ENCODE measurements around the gene HOXC6.

The HOXC6 gene

DNA sequence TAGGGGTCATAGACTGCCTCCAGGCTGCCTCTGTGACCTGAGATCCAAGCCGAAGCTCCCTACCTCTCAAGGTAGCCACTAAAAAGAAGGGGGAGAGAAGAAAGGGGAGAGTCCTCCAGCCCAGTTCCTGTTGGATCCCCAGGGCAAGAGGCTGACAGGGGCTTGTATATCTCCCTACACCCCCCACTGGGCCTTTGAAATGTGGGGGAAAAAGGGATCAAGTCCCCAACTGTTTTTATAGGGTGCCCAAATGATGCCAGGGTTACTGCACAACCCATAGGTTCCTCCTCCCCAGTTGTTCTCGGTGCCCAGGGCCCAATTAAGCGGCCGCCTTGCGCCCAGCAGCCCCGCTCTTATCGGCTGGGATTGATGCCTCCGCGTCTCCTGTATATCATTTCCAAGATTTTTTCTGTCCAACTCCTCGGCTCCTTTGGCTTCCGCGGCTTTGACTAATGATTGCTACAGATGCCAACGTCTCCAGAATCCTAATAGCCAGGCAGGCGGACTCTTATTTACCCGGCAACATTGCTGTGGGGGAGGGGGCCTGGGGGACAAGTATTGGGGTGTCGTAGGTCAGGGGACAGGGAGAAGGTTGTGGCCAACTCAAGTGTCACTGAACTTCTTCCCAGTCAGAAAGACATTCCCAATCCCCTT is 17.8 kb downstream of the HOXC6 start:
- Histone ChIP-seq H3K27me3 (ENCODE audit: insufficient read depth, low read length, poor library complexity, severe bottlenecking) (no peaks in the 10 kb centered on the region), H4K20me1 (ENCODE audit: insufficient read depth, low read length, poor library complexity, severe bottlenecking) (peaks cover 84% of the 10 kb centered on the region), H3K4me1 (ENCODE audit: insufficient read depth, low read length, poor library complexity, severe bottlenecking) (peaks cover 61% of the 10 kb centered on the region), H3K4me2 (ENCODE audit: low read depth, low read length, poor library complexity, severe bottlenecking) (peak overlapping the region; percentile 31), H3K9me2 (replicated peaks; ENCODE audit: low read depth, low read length) (no peaks in the 10 kb centered on the region), H3K4me3 (ENCODE audit: low read length, poor library complexity, severe bottlenecking) (peak overlapping the region; percentile 5), H3K9me3 (ENCODE audit: insufficient read depth, low read depth, low read length) (no peaks in the 10 kb centered on the region), H2AFZ (ENCODE audit: low read length) (no peak overlapping the region), H3K9ac (ENCODE audit: low read depth, low read length, poor library complexity, severe bottlenecking) (no peak overlapping the region), H3F3A (ENCODE audit: low read depth) (no peaks in the 10 kb centered on the region), H3K79me2 (ENCODE audit: insufficient read depth, low read length) (peaks cover 94% of the 10 kb centered on the region), H3K36me3 (ENCODE audit: insufficient read depth, low read length) (peaks cover 13% of the 10 kb centered on the region; the same call in 1 of the 2 replicates)
- TF ChIP-seq, protein P1, sequence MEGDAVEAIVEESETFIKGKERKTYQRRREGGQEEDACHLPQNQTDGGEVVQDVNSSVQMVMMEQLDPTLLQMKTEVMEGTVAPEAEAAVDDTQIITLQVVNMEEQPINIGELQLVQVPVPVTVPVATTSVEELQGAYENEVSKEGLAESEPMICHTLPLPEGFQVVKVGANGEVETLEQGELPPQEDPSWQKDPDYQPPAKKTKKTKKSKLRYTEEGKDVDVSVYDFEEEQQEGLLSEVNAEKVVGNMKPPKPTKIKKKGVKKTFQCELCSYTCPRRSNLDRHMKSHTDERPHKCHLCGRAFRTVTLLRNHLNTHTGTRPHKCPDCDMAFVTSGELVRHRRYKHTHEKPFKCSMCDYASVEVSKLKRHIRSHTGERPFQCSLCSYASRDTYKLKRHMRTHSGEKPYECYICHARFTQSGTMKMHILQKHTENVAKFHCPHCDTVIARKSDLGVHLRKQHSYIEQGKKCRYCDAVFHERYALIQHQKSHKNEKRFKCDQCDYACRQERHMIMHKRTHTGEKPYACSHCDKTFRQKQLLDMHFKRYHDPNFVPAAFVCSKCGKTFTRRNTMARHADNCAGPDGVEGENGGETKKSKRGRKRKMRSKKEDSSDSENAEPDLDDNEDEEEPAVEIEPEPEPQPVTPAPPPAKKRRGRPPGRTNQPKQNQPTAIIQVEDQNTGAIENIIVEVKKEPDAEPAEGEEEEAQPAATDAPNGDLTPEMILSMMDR (conservative IDR thresholded peaks at IDR 0.05; ENCODE audit: low read length), result no peak
- TF ChIP-seq EZH2phosphoT487 (IDR thresholded peaks at IDR 0.05; ENCODE audit: borderline replicate concordance), result no peak

DNA sequence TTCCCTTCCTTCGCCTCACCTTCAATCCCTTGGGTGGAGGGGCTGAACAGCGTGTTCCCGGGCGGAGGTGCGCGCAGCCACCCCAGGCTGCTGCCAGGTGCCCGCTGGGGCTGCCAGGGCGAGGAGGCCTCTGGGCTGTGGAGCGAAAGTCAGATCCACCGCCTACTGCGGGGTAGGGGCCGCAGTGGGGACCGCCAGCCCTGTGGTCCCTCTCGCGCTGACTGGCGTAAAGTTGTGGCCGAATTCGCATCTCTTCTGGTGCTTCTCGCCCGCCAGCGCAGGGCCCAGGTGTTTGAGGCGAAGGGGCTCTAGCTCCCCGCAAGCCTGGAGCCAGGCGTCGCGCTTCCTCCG is 18.5 kb downstream of the HOXC6 start:
- H3K27me3 ChIP-seq (ENCODE audit: insufficient read depth, low read length, poor library complexity, severe bottlenecking), result no peaks in the 10 kb centered on the region
- no peak overlapping the region for H2AFZ ChIP-seq (ENCODE audit: low read length)
- no peaks in the 10 kb centered on the region for H3K9me3 ChIP-seq (ENCODE audit: insufficient read depth, low read depth, low read length)
- H3K9me2 ChIP-seq (replicated peaks; ENCODE audit: low read depth, low read length), result no peaks in the 10 kb centered on the region
- peaks cover 13% of the 10 kb centered on the region; the same call in 1 of the 2 replicates for H3K36me3 ChIP-seq (ENCODE audit: insufficient read depth, low read length)
- TF ChIP-seq EZH2phosphoT487 (IDR thresholded peaks at IDR 0.05; ENCODE audit: borderline replicate concordance), result no peak
- TF ChIP-seq, protein P1 (conservative IDR thresholded peaks at IDR 0.05; ENCODE audit: low read length), result no peak
- no peak overlapping the region for H3K4me2 ChIP-seq (ENCODE audit: low read depth, low read length, poor library complexity, severe bottlenecking)
- H3F3A ChIP-seq (ENCODE audit: low read depth), result no peaks in the 10 kb centered on the region
- no peak overlapping the region for H3K9ac ChIP-seq (ENCODE audit: low read depth, low read length, poor library complexity, severe bottlenecking)
- peaks cover 86% of the 10 kb centered on the region for H4K20me1 ChIP-seq (ENCODE audit: insufficient read depth, low read length, poor library complexity, severe bottlenecking)
- H3K4me3 ChIP-seq (ENCODE audit: low read length, poor library complexity, severe bottlenecking), result no peak overlapping the region
- peaks cover 62% of the 10 kb centered on the region for H3K4me1 ChIP-seq (ENCODE audit: insufficient read depth, low read length, poor library complexity, severe bottlenecking)
- H3K79me2 ChIP-seq (ENCODE audit: insufficient read depth, low read length), result peaks cover 94% of the 10 kb centered on the region

- H3K4me1 ChIP-seq (ENCODE audit: insufficient read depth, low read length, poor library complexity, severe bottlenecking), result peaks cover 63% of the 10 kb centered on the region
- H3K4me2 ChIP-seq (ENCODE audit: low read depth, low read length, poor library complexity, severe bottlenecking), result no peak overlapping the region
- H2AFZ ChIP-seq (ENCODE audit: low read length), result no peak overlapping the region
- H4K20me1 ChIP-seq (ENCODE audit: insufficient read depth, low read length, poor library complexity, severe bottlenecking), result peaks cover 88% of the 10 kb centered on the region
- H3K79me2 ChIP-seq (ENCODE audit: insufficient read depth, low read length), result peaks cover 96% of the 10 kb centered on the region
- H3K36me3 ChIP-seq (ENCODE audit: insufficient read depth, low read length), result peaks cover 13% of the 10 kb centered on the region; the same call in 1 of the 2 replicates
- no peaks in the 10 kb centered on the region for H3K27me3 ChIP-seq (ENCODE audit: insufficient read depth, low read length, poor library complexity, severe bottlenecking)
- no peaks in the 10 kb centered on the region for H3K9me3 ChIP-seq (ENCODE audit: insufficient read depth, low read depth, low read length)
- no peak for TF ChIP-seq EZH2phosphoT487 (IDR thresholded peaks at IDR 0.05; ENCODE audit: borderline replicate concordance)
- TF ChIP-seq, protein P1 (conservative IDR thresholded peaks at IDR 0.05; ENCODE audit: low read length), result no peak
- H3K4me3 ChIP-seq (ENCODE audit: low read length, poor library complexity, severe bottlenecking), result no peak overlapping the region
- no peaks in the 10 kb centered on the region for H3F3A ChIP-seq (ENCODE audit: low read depth)
- no peaks in the 10 kb centered on the region for H3K9me2 ChIP-seq (replicated peaks; ENCODE audit: low read depth, low read length)
- H3K9ac ChIP-seq (ENCODE audit: low read depth, low read length, poor library complexity, severe bottlenecking), result no peak overlapping the region
Observed at GRCh38 chr12:54047160-54047963, 19.1 kb downstream of the HOXC6 start.

Data from Loucy (cell line).